GM21360 (cell line): ENCODE measurements around the gene S100A2.
"Not testable (repeated sequence)": the region's sequence is repeated elsewhere in the genome, so short reads cannot be mapped to it uniquely, and the experiment has no call there.

ENCODE experiments used
- ATAC-seq: cut with Tn5 transposase; IDR thresholded peaks from one replicate; pipeline ENCODE4 v1.9.1; 2021; ENCODE audit warnings: mild to moderate bottlenecking, moderate library complexity; ENCODE audit not compliant: unreplicated experiment

S100A2 gene

DNA sequence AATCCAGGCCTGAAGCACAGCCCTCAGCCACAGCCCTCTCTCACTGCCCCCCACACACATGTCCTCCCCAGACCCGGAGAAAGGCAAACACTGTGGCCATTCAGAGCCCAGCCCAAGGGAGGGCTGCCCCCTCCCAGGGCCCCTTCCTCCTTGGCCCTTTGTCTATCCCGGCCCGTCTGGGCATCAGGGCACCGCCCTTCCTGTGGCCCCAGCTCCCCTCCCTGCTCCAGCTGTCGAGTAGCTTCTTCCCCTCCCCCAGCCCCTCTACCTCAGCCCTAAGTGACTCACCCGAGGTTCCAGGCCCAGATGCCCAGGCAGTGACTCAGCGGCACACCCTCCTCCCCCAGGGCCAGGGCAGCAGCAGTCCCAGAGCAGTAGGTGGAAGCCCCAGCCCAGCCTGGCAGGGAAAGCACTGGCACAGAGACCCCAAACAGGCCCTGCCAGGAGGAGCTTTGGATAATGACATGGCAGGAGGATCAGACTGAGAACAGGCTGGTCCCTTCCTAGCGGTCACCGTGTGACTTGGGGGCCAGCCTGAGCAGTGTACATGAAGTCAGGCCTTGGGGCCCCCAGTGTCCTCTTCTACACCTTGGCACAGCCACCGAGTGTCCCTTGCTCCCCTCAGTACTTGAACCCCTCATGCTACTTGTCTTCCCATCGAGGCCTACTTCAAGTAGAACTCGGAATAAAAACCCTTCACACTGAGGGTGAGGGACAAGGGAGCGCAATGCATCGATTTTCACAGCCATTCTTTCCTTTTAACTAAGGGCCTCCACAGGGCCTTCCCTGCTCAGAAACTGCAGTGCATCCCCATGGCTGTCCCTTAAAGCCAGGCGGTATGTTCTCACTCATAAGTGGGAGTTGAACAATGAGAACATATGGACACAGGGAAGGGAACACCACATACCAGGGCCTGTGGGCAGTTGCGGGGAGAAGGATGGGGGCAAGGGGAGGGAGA lies 1.0 kb upstream of the S100A2 start:
- no peak for ATAC-seq

DNA sequence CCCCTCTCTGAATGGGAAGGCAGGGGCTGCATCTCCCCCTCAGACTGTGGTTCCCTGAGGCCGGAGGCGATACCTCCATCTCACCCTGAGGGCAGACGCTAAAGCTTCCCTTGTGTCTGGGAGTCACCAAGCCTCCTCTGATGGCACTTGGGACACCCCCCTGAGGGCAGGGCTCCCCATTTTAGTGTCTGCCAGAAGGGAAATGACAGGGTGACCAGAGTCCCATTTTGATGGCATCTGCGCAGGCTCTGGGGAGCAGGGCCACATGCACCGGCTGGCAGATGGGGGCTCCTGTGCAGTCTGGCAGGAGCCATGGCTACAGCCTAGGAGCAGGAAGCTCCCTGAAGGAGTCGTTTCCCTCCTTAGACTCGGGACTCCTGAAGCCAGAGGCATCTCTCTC lies 1.7 kb downstream of the S100A2 start:
- ATAC-seq, result no peak

DNA sequence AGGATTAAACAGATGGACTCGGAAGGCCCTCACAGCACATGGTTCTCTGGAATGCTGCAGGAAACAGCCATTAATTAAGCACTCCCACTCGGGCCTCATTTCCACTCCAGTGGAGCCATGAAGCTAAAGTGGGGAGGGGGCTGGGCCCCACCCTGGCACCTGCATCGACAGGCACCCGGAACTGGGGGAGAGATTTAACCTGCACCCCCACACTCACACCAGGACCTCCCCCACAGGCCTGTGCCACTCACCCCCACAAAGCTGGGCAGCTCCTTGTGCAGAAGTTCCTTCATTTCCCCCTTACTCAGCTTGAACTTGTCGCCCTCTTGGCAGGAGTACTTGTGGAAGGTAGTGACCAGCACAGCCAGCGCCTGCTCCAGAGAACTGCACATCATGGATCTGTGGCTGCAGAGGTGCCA lies 2.2 kb downstream of the S100A2 start:
- ATAC-seq, result no peak

DNA sequence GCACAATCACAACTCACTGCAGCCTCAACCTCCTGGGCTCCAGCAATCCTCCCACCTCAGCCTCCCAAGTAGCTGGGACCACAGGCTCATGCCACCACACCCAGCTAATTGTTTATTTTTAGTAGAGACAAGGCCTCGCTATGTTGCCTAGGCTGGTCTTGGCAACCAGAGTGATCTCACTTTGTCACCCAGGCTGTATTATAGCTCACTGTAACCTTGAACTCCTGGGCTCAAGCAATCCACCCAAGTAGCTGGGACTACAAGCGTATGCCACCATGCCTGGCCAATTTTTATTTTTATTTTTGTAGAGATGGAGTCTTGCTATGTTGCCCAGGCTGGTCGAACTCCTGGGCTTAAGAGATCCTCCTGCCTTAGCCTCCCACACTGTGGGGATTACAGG lies 3.6 kb downstream of the S100A2 start:
- not testable (repeated sequence) for ATAC-seq

DNA sequence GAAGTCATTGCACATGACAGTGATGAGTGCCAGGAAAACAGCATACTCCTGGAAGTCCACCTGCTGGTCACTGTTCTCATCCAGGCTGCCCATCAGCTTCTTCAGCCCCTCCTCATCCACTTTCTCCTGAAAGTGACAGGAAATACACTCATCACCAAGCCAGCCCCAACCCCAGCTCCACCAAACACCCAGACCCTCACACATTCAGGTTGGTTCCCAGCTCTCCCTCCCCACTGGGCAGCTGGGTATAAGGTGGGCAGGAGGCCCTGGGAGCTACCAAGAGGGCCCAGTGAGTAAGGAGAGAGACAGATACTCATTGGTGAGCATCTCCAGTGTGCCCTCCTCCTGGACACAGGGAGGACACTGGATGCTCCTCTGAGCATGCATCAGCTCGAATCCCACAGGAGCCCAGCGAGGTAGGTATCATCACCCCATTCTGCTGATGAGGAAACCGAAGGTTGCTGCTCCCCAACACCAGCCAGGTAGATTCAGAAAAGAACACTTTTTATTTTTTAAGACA lies 4.1 kb downstream of the S100A2 start:
- ATAC-seq, result no peak

DNA sequence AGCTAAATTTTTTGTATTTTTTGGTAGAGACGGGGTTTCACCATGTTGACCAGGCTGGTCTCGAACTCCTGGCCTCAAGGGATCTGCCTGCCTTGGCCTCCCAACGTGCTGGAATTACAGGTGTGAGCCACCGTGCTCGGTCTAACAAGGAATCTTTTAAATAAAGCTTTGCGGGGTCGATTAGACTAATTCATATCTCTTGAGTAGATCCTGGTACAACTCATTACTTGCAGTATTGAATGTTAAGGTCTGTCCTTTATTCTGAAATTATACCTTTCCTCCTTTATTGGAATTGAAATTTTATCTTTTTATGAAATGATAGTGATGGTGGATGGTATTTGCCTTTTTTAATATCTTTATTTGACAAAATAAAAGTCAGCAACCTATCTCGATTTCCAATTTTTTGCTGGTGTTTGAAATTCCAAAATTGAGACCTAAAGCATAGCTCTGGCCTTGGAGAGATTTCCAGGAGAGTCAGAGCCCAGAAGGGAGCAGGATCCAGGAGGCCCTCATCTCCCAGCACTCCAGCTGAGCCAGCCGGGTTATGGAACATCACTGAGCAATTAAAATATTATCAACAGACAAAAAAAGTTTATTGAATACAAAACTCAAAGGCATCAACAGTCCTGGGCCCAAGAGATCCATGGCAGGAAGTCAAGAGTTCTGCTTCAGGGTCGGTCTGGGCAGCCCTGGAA lies 4.7 kb downstream of the S100A2 start:
- no peak for ATAC-seq

DNA sequence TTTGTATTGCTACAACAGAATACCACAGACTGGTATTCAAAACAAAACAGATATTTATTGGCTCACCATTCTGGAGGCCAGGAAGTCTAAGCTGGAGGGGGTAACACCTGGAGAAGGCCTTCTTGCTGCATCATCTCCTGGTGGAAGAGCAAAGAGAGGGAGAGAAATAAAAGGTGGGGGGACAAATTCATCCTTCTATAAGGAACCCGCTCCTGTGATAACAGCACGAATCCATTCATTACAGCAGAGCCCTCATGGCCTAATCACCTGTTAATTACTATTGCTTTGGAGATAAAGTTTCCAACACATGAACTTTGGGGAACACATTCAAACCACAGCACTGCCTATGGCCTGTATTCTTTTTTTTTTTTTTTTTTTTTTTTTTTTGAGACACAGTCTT lies 5.4 kb downstream of the S100A2 start:
- ATAC-seq, result no peak

DNA sequence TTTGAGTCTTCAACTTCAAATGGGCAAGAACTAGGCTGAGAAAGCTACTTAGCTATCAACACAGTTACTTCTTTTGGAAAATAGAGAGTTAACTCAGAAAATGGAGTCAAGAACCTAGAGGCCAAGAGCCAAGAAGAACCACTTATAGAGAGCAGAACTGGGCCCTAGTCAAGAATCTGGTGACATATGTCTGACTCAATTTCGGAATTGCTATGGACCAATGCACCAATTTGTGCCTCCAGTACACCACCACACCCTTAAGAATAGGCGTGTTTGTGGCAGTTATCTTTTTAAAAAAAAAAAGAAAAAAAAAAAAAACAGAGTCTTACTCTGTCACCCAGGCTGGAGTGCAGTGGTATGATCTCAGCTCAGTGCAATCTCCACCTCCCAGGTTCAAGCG lies 7.8 kb downstream of the S100A2 start:
- ATAC-seq, result no peak

DNA sequence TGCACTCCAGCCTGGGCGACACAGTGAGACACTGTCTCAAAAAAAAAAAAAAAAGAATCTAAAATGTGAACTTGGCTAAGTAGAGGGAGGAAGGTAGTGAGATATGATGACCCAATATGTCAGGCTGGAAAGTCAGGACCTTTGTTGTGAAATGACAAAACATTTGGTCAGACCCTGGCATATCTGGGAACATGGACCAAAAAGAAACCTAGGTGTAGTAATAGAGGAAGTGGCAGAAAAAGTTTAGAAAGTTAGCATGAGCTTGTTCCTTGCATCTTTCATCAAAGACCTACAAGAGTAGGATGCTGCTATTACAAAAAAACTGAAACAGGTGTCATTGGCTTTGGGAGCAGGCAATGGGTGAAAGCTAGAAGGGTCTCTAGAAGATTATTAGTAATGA lies 9.3 kb downstream of the S100A2 start:
- no peak for ATAC-seq

DNA sequence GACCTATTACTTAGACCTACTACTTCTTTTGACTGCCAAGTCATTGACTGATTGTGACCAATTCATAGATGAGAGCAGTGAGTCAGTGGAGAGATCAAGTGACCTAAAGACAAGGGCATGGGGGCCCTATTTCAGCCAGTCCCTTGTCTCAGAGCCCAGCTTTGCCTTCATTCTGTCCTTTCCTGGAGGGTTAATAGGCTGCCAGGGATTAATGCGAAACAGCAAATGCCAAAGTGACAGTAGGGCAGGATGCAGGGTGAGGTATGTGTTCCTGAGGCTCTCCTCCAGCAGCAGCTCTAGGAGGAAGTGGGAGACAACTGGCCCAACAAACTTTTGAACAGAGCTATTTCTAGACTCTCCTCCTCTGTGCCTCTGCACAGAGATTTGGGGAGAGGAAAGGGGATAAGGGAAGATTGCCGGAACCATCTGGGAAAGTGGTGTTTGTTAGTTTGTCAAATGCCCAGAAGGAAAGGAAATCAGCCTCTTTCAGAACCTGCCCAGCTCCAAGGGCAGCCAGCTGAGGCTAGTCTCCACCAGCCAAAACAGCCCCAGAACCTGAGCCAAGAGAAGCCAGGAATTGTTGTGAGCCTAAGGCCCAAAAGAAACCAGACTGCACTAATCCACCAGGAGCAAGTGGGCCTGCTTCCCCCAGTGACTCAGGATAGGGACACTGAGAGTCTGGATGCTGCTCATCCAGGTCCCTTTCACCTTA lies 11.7 kb downstream of the S100A2 start:
- no peak for ATAC-seq

DNA sequence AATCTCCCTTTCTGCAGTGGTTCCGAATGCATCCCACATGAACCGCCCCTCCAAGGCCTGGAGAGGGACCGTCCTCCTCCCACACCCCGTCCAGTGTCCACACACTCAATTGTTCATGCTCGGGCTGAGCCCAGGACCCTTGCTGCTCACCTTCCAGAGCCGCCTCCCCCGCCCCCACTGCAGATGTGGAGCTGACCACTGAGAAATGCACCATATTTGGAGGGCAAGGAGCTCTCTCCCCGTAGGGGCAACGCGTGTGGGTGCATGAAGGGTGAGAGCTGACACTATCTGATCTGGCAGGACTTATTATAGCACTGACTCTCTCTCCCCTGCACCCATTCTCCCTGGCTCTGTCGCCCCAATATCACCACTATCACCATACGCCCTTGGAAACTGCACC lies 12.5 kb downstream of the S100A2 start:
- ATAC-seq, result no peak

DNA sequence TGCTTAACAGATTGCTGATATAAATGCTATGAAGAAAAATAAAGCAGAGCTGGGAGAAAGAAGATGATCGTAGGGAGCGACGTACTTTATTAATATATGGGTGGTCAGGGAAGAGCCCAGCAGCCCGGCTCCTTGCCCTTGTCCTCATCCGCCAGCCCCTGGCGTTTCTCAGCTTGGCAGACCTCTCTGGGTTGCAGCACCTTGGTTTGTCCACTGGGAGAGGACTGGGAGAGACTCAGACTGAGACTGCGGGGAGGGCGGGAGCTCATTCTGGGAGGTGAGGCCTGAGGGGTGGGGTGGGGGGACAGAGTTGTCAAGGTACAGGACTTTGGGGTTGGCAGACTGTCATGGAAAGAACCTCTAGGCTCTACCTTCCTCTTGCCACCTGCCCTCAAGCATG lies 13.3 kb downstream of the S100A2 start:
- no peak for ATAC-seq

DNA sequence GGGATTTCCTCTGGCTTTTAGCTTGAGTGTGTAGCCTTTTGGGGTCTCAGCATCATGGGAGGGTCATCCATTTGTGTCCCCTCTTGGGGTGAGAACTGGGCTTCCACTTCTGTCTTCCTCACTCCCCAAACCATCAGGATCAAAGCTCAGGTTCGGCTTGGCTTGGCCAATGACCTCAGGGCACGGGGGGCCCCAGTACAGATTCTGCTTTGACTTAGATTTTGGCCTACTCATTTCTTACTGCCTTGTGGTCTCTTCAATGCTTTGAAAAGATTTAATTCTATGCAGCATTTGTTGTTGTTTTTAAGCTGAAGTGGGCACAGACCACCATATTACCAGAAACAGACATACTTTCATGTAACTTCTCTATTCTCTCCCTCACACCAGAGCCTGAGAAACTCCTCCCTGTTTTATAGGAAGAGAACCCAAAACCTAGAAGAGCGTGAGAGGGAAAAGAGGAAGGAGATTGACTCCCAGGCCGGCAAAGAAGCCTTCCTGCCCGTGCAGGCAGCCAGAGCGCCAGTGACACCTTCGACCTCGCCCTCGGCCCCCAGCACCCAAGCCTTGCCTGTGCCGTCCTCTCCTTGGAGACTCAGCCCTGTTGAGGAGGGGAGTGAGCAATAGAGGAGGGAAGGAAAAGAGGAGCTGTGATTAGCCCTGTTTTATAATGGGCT lies 14.7 kb downstream of the S100A2 start:
- ATAC-seq, result no peak

DNA sequence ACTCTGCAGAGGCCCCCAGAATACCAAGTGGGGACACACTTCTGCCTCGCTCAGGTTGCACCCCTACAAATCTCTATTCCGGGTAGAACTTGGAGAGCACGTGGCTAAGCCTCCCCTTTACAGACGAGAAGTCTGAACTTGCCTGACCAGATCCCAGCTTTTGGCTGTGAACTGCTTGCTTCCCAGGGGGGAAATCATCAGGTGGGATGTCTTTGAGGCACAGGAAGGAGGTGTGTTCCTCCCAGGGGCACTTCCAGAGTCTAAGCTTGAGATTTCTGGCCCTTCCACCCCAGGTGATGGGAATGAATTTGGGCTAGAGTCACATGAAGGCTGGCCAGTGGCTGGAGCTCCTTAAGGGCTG lies 15.3 kb downstream of the S100A2 start:
- ATAC-seq, result no peak

DNA sequence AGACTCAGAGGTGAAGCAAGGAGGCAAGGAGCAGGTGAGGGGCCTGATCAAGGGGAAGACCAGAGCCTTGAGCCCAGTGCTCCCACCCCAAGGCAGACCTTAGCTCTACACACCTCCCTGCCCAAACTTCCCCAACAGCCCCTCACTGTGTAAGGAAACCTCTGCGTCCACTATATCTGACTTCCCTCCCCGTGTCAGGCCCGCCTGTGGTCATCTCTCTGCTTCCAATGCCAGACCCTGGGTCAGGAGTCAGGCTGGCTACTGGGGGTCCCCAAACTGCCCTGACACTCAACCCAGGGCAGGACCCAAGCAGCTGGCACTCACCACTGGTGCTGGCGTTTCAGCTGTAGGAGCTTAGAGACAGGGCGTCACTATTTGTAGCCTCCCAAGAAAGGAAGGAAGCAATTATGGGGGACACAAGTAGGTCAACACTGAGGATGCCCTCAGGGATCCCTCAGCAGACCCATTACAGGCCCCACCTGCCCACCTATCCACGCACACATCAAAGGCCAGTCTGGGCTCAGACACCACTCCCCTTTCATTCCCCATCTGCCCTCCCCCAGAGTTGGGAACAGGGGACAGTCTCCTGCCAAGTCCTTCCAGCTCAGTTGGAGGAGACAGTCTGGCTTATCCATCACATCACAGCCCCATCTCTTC lies 15.8 kb downstream of the S100A2 start:
- no peak for ATAC-seq

DNA sequence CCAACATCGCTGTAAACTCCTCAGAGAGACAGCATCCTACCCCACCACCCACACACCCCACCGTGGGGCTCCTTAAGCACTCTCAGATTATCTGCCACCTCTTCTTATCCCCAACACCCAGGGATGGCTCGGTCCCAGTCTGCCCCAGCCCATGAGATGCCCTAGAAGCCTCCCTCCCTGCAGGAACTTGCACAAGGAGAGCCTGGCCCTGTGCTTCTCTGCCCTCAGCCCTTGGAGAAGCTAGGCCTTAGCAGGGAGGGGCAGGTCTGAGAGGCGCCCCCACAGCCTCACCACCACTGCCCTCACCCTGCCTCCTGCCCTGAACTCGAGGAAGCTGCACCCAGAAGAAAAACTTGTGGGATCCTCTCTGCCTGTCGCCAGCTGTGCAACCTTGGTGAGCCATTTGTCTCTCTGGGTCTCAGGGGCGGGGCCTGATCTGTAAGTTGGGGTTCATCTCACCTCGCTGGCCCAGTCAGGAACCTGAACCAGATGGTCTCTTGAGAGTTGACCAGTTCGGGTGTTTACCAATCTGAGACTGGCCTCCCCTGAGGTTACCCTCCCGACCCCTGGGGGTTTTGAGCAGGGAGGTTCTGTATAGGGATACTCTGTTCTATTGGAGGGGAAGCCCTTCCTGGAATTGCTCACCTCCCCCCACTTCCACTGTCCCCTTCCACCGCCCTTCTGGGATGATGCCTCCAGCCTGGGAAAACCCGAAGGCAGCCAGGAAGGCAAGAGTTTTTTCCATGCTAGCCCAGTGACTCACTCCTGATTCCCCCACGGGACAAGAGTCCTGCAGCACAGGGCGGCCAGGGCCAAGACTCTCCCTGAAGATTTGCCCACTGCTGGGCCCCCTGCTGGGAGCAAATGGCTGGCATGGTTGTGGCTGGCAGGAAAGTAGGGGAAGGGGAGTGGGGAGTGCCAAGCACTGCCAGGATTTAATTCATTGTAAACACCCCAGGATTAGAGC lies 16.6 kb downstream of the S100A2 start, which contains the start of gene S100A3:
Gene S100A3 (minus strand): TSS at position 537 of the 967 bp plus-strand sequence. CDS start 773 bp downstream, outside the sequence.
- ATAC-seq, result no peak

DNA sequence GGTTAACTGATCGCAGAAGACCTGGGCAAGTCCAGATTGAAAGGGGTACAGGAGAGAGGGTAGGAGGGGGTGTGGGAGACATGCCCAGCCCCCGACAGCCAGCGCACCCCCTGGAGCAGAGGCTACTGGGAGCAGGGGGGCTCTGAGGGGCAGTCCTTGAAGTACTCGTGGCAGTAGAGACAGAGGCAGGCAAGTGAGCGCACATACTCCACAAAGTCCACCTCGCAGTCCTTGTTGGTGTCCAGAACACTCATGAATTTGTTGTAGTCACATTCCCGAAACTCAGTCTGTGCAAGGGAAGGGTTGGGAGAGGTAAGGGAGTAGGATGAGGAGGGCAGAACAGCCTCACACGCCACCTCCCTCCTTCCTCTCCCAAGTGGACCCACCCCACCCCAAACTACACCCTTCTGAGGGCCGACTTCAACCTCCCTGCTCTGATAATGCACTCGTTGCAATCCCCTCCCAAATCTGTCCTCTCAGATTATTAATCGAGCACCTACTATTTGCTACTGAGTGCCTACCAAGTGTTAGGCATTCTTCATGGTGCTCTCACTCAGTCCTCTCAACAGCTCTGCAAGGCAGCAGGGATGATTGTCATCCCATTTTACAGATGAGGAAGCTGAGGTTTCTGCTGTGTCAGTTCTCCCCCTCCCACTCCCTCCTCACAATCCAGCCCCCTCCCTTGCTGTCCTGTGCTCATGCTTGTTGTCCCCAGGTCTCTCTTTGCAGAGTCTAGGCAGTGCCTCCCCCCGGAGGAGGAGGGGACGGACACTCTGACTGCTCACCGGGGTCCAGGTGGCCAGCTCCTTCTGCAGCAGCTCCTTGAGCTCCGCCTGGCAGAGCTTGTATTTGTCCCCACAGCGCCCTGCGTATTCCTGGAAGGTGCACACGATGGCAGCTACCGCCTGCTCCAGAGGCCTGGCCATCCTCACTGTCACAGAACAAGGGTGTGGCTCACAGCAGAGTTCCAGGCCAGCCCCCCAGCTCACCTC lies 17.8 kb downstream of the S100A2 start:
- no peak for ATAC-seq
